Sigmoid colon (tissue), 7 donors: ENCODE results near the gene SLC5A1. TPM values are rescaled to one million over a fixed set of nuclear protein-coding genes. Genes with fewer than 3 reads are reported as not detected.

Experiments
- DNase-seq: peaks from one replicate; pipeline ENCODE4 v3.0.0-alpha.2; 2019
- H3K27ac ChIP-seq, 4 donors: fragments of 200-600 bp; sonication (generic); one replicate each; pipeline ENCODE4 v1.5.1; 2016 to 2019; ENCODE audit warnings: mild to moderate bottlenecking in 1 of 4
- H3K27me3 ChIP-seq, 3 donors: fragments of 200-600 bp; sonication (generic); one replicate each; pipeline ENCODE4 v1.5.1; 2019; ENCODE audit warnings: mild to moderate bottlenecking in 1 of 3
- H3K36me3 ChIP-seq, 4 donors: fragments of 200-600 bp; sonication (generic); one replicate each; pipeline ENCODE4 v1.5.1; 2016 to 2019
- H3K4me1 ChIP-seq, 4 donors: fragments of 200-600 bp; sonication (generic); one replicate each; pipeline ENCODE4 v1.5.1; 2017 to 2019
- H3K4me3 ChIP-seq, 4 donors: fragments of 200-600 bp; sonication (generic); one replicate each; pipeline ENCODE4 v1.5.1; 2017 to 2019; ENCODE audit warnings: mild to moderate bottlenecking in 2 of 4, moderate library complexity in 1 of 4
- H3K9me3 ChIP-seq, 4 donors: fragments of 200-600 bp in 3 of 4; sonication (generic) in 3 of 4; one replicate each; pipeline versions ENCODE4 v1.5.1 to v1.6.1; 2013 to 2019
- CTCF ChIP-seq, 4 experiments: fragments of 450-650 bp in 3 of 4; fragments of 200-600 bp in 1 of 4; IDR thresholded peaks; one replicate each; pipeline ENCODE4 v1.5.1; 2016 to 2019; ENCODE audit warnings: antibody characterized with exemption in 4 of 4, mild to moderate bottlenecking in 3 of 4, moderate library complexity in 2 of 4
- EP300 ChIP-seq, 4 donors: sonication (generic); formaldehyde crosslinking; IDR thresholded peaks; one replicate each; pipeline ENCODE4 v1.6.1; 2017; ENCODE audit warnings: antibody characterized with exemption in 4 of 4
- POLR2A ChIP-seq, 2 donors: fragments of 450-650 bp; IDR thresholded peaks; one replicate each; pipeline ENCODE4 v1.6.1; 2016; ENCODE audit warnings: antibody characterized with exemption in 2 of 2, mild to moderate bottlenecking in 2 of 2, moderate library complexity in 2 of 2
- POLR2AphosphoS5 ChIP-seq, 4 donors: sonication (generic); formaldehyde crosslinking; IDR thresholded peaks; one replicate each; pipeline ENCODE4 v1.6.1; 2017; ENCODE audit warnings: antibody characterized with exemption in 4 of 4
- WGBS, 2 donors: extraction: QIAGEN DNeasy Blood & Tissue Kit; methylation state at CpG; one replicate each; pipeline ENCODE4 v1.1.7; 2013; 5-methylcytosine and 5-hydroxymethylcytosine counted together
- intact Hi-C: fragments of 100-400 bp; cut with DNase I; formaldehyde crosslinking; loops from one replicate; pipeline ENCODE4 v1.15.1; 2023
- polyA plus RNA-seq, 3 donors: library from polyadenylated mRNA; stranded (reverse); fragments of 200-250 nt; gene quantifications; one replicate each; pipeline ENCODE4 v1.2.3, GENCODE V29; 2013
- total RNA-seq, 4 donors: library from RNA; depleted of rRNA; stranded (reverse); fragments of >200 nt; gene quantifications; one replicate each; pipeline ENCODE4 v1.1.0, GENCODE V29; 2016
- donor health status: healthy with polysubstance abuse.
- donor health status: Bipolar disorder and iron deficiency.
- donor health status: healthy.

SLC5A1 gene
- total and polyA plus RNA-seq, 7 donors = 2.4 to 28.8 (median 2.8) TPM; not detected in 4

- H3K9me3 ChIP-seq = no peaks in the 10 kb centered on the region
- no peak for DNase-seq
- H3K4me3 ChIP-seq = no peak overlapping the region
- no peaks in the 10 kb centered on the region for H3K4me1 ChIP-seq
- intact Hi-C loops = no loop called here
- H3K27me3 ChIP-seq = no peaks in the 10 kb centered on the region
- H3K27ac ChIP-seq = no peak overlapping the region
- WGBS, 2 donors = 83 to 91% methylated on average over 5 of the region's 5 CpGs
- TF ChIP-seq POLR2AphosphoS5 (IDR thresholded peaks at IDR 0.05) = no peak
- no peak for TF ChIP-seq POLR2A (IDR thresholded peaks at IDR 0.05)
- no peak for TF ChIP-seq EP300 (IDR thresholded peaks at IDR 0.05)
- no peak for TF ChIP-seq CTCF (IDR thresholded peaks at IDR 0.05)
- no peaks in the 10 kb centered on the region for H3K36me3 ChIP-seq
These were observed 10.1 kb downstream of the SLC5A1 start for GRCh38 chr22:32052936-32053791.

GRCh38 chr22:32055069-32055468, 12.0 kb downstream of the SLC5A1 start:
- Histone ChIP-seq H3K27me3 (no peaks in the 10 kb centered on the region), H3K9me3 (no peaks in the 10 kb centered on the region), H3K27ac (no peak overlapping the region), H3K4me3 (no peak overlapping the region), H3K4me1 (peaks cover 0 to 13% (median 10%) of the 10 kb centered on the region in 4 donors), H3K36me3 (no peaks in the 10 kb centered on the region)
- intact Hi-C loops = no loop called here
- 9 to 52% methylated on average over 2 of the region's 2 CpGs for WGBS, 2 donors
- DNase-seq = no peak
- TF ChIP-seq EP300 (IDR thresholded peaks at IDR 0.05) (no peak), CTCF (IDR thresholded peaks at IDR 0.05) (no peak), POLR2AphosphoS5 (IDR thresholded peaks at IDR 0.05) (no peak), POLR2A (IDR thresholded peaks at IDR 0.05) (no peak)

GRCh38 chr22:32058656-32059260, 15.7 kb downstream of the SLC5A1 start:
- 79 to 91% methylated on average over 3 of the region's 3 CpGs for WGBS, 2 donors
- TF ChIP-seq CTCF (IDR thresholded peaks at IDR 0.05) = no peak
- TF ChIP-seq POLR2A (IDR thresholded peaks at IDR 0.05) = no peak
- no peak for TF ChIP-seq POLR2AphosphoS5 (IDR thresholded peaks at IDR 0.05)
- no peak for TF ChIP-seq EP300 (IDR thresholded peaks at IDR 0.05)
- H3K27ac ChIP-seq = no peak overlapping the region
- DNase-seq = no peak
- H3K27me3 ChIP-seq = no peaks in the 10 kb centered on the region
- H3K4me3 ChIP-seq = no peak overlapping the region
- intact Hi-C loops = no loop called here
- peaks cover 0 to 13% (median 10%) of the 10 kb centered on the region in 4 donors for H3K4me1 ChIP-seq
- H3K36me3 ChIP-seq = no peaks in the 10 kb centered on the region
- H3K9me3 ChIP-seq = no peaks in the 10 kb centered on the region

- 66 to 71% methylated on average over 4 of the region's 4 CpGs for WGBS, 2 donors
- intact Hi-C loops = no loop called here
These were observed 16.4 kb downstream of the SLC5A1 start for GRCh38 chr22:32059426-32059825.

More at GRCh38 chr22:32059426-32059825, 16.4 kb downstream of the SLC5A1 start:
- DNase-seq = no peak
- TF ChIP-seq POLR2AphosphoS5 (IDR thresholded peaks at IDR 0.05) (no peak), EP300 (IDR thresholded peaks at IDR 0.05) (no peak), CTCF (IDR thresholded peaks at IDR 0.05) (no peak), POLR2A (IDR thresholded peaks at IDR 0.05) (no peak)
- no peak overlapping the region for H3K4me3 ChIP-seq
- H3K36me3 ChIP-seq = no peaks in the 10 kb centered on the region
- H3K27me3 ChIP-seq = no peaks in the 10 kb centered on the region
- peaks cover 0 to 13% (median 10%) of the 10 kb centered on the region in 4 donors for H3K4me1 ChIP-seq
- no peak overlapping the region for H3K27ac ChIP-seq
- H3K9me3 ChIP-seq = no peaks in the 10 kb centered on the region
